ENCODE results near the gene AGPS. TPM values are rescaled to one million over a fixed set of nuclear protein-coding genes. Genes with fewer than 3 reads are reported as not detected.
A peak's percentile ranks its signal among the peaks of the same experiment; 100 is the strongest.
"Not testable (repeated sequence)": the region's sequence is repeated elsewhere in the genome, so short reads cannot be mapped to it uniquely, and the experiment has no call there.

AGPS gene
- total RNA-seq, 2 donors from 2014 or later, result 26.2 to 27.7 TPM

GRCh38 chr2:177549171-177549570, 156.6 kb downstream of the AGPS start:
- Mint-ChIP-seq H3K27me3 (peaks cover 5% of the 10 kb centered on the region), H3K27ac (peak overlapping the region; percentile 74), H3K36me3 (ENCODE audit: low read depth) (peaks cover 3% of the 10 kb centered on the region), H3K4me1 (peaks cover 10% of the 10 kb centered on the region), H3K4me3 (no peak overlapping the region)
- no peaks in the 10 kb centered on the region for H3K9me3 ChIP-seq (ENCODE audit: control insufficient read depth, low read length, poor library complexity, severe bottlenecking)
- ATAC-seq (no peak), DNase-seq (no peak)

DNA sequence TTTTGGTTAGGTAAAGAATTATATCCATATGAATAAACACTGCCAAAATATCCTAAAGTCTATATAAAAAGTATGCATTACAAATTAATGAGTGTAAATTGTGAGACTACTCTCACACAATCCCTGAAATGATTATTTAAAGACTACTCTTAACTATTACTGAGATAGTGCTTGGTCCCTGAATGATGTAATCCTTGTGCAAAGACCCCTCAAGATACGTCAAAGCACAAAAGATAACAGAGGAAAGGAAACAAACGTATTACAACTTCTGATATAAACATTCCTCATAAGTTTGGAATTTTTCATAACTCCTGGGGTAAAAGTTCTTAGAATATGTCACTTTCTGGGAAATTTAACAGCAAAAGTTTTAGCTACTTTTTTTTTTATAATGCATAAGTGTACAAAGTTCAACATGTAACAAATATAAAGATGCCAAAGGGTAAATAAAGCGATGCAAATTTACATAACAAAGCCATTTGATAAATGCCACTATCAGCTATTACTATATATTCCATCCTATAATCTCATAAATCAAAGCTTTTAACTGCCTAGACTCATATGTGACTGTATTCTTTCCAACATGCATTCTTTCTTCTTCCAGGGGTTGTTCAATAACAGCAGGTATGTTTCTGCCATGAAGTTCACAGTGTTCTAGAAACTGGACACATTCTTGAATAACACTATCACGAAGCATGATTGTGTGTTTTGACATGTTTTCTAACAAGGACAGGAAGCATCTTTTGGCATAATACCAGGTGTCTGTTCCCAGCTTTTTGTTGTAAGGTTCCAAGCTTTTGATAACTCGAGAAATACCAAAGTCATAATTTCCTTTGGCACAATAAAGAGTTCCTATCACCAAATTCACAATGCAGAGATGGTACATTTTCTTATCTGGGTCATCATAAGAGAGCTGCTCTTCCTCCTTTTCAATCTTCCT, 158.0 kb downstream of the AGPS start:
- DNase-seq, result no peak
- H3K9me3 ChIP-seq (ENCODE audit: control insufficient read depth, low read length, poor library complexity, severe bottlenecking), result no peaks in the 10 kb centered on the region
- Mint-ChIP-seq H3K4me3 (peak overlapping the region; percentile 25), H3K27me3 (peaks cover 6% of the 10 kb centered on the region), H3K36me3 (ENCODE audit: low read depth) (peaks cover 3% of the 10 kb centered on the region), H3K27ac (peak overlapping the region; percentile 100), H3K4me1 (peaks cover 10% of the 10 kb centered on the region)
- ATAC-seq, result no peak

- Mint-ChIP-seq H3K27ac (peak overlapping the region; percentile 100), H3K27me3 (peaks cover 10% of the 10 kb centered on the region)
- H3K36me3 Mint-ChIP-seq (ENCODE audit: low read depth); H3K9me3 ChIP-seq (ENCODE audit: control insufficient read depth, low read length, poor library complexity, severe bottlenecking); ATAC-seq; H3K4me3 Mint-ChIP-seq; DNase-seq; H3K4me1 Mint-ChIP-seq: not testable (repeated sequence)
Observed at GRCh38 chr2:177551360-177551759, 158.8 kb downstream of the AGPS start.

DNA sequence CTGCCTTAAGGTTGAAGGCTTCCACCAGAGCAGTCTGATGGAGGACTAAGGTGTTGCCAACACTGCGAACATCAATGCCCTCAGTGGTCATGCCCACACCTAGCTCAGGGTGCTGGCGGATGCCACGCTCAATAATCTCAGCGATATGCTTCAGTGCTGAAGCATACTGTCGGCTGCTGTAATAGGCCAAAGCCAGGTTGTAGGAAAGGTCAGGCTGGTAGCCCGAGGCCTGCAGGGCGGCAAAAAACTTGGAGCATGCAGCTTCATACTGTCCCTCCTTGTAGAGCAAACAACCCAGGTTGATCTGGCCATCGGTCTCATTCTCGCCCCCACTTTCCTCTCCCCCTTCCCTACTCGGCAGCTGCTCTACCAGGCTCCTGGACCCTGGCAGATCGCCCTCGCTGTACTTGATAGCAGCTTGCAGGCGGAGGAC, 159.4 kb downstream of the AGPS start:
- no peaks in the 10 kb centered on the region for H3K9me3 ChIP-seq (ENCODE audit: control insufficient read depth, low read length, poor library complexity, severe bottlenecking)
- ATAC-seq (no peak), DNase-seq (no peak)
- peaks cover 10% of the 10 kb centered on the region for H3K27me3 Mint-ChIP-seq
- peaks cover 10% of the 10 kb centered on the region for H3K4me1 Mint-ChIP-seq
- peak overlapping the region; percentile 100 for H3K27ac Mint-ChIP-seq
- H3K36me3 Mint-ChIP-seq (ENCODE audit: low read depth), result peaks cover 3% of the 10 kb centered on the region
- peak overlapping the region; percentile 97 for H3K4me3 Mint-ChIP-seq

DNA sequence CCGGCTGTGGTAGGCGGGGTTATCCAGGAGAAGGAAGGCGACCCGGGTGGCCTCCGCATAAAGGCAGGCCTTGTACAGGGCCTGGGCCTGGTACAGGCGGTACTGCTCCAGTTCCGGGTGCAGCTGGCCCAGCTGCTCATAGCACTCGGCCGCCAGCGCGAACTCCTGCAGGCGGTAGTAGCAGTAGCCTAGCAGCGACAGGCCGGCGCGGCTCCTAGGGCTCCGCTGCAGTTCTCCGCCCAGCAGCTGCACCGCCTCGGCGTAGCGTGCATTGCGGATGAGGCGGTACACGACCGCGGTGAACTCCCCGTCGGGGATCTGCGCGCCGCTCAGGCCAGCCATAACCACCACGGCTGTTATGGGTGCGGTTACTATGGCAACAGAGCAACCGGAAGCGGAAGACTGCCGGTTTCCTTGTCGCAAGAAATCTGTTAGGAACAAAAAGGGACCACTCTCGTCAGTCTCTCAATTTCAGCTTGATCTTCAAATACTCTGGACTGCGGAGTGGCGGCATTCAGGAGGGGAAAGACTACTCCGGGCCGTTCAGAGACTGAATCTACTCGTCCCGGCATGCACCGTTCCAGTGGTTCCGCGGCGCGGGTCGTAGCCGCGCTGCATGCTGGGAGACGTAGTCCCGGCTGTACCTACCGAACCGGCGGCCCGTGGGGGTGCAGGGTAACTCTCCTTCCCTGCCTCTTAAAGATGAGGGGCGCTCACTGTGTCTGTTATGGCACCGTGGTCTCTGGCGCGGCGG, 160.0 kb downstream of the AGPS start:
- Mint-ChIP-seq H3K4me1 (peaks cover 10% of the 10 kb centered on the region), H3K27ac (peak overlapping the region; percentile 100), H3K27me3 (peaks cover 10% of the 10 kb centered on the region), H3K4me3 (peak overlapping the region; percentile 97), H3K36me3 (ENCODE audit: low read depth) (peaks cover 3% of the 10 kb centered on the region)
- no peaks in the 10 kb centered on the region for H3K9me3 ChIP-seq (ENCODE audit: control insufficient read depth, low read length, poor library complexity, severe bottlenecking)
- DNase-seq (peak; percentile 82 to 87 (median 84)), ATAC-seq (peak; percentile 94)

- H3K27ac Mint-ChIP-seq, result peak overlapping the region; percentile 100
- no peaks in the 10 kb centered on the region for H3K9me3 ChIP-seq (ENCODE audit: control insufficient read depth, low read length, poor library complexity, severe bottlenecking)
- peaks cover 10% of the 10 kb centered on the region for H3K27me3 Mint-ChIP-seq
- DNase-seq (no peak), ATAC-seq (no peak)
- peak overlapping the region; percentile 97 for H3K4me3 Mint-ChIP-seq
- peaks cover 10% of the 10 kb centered on the region for H3K4me1 Mint-ChIP-seq
- H3K36me3 Mint-ChIP-seq (ENCODE audit: low read depth), result peaks cover 3% of the 10 kb centered on the region
Observed at GRCh38 chr2:177553176-177553884, 160.8 kb downstream of the AGPS start.

DNA sequence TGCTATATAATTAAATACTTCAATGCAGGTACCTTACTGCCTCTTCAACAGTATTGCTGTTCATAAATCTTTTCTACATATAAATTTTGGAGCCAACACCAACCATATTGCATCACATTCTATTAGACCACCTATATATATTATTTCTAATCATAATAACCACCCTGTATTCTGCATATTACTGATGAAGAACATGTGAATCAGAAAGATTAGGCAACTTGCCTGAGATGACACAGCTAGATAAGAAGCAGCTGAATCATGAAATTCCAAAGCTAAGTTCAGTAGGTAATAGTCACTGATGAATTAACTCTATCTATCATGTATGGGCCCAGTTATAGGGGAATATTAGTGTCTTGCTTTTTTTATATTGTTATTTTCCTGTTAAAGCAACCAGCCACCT, 161.8 kb downstream of the AGPS start:
- ATAC-seq (no peak), DNase-seq (no peak)
- H3K27ac Mint-ChIP-seq, result no peak overlapping the region
- peaks cover 3% of the 10 kb centered on the region for H3K36me3 Mint-ChIP-seq (ENCODE audit: low read depth)
- no peak overlapping the region for H3K4me3 Mint-ChIP-seq
- H3K9me3 ChIP-seq (ENCODE audit: control insufficient read depth, low read length, poor library complexity, severe bottlenecking), result no peaks in the 10 kb centered on the region
- peaks cover 10% of the 10 kb centered on the region for H3K27me3 Mint-ChIP-seq
- H3K4me1 Mint-ChIP-seq, result peaks cover 10% of the 10 kb centered on the region

- H3K4me1 Mint-ChIP-seq, result peaks cover 10% of the 10 kb centered on the region
Observed at GRCh38 chr2:177556153-177556552, 163.6 kb downstream of the AGPS start.

DNA sequence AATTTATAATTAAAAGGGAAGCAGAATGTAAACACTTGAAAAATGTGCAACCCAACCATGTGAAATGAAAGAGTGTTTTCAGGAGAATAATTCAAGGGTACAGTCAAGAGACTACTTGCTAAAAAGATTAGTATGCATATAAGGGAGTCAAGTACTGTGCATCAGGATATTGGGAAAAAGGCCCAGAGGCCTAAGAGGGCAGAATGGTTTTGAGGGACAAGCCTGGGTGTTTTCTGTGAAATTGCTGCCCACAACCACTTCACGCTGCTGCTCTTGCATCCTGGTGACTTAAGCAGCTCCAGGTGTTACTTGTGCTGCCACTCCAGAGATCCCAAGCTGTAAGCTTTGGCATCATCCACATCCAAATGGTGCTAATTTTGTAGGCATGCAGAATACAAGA, 165.2 kb downstream of the AGPS start:
- no peak overlapping the region for H3K4me3 Mint-ChIP-seq

More at GRCh38 chr2:177556153-177556552, 163.6 kb downstream of the AGPS start:
- no peaks in the 10 kb centered on the region for H3K9me3 ChIP-seq (ENCODE audit: control insufficient read depth, low read length, poor library complexity, severe bottlenecking)
- Mint-ChIP-seq H3K36me3 (ENCODE audit: low read depth) (peaks cover 3% of the 10 kb centered on the region), H3K27me3 (peaks cover 10% of the 10 kb centered on the region), H3K27ac (no peak overlapping the region), H3K4me3 (no peak overlapping the region)
- DNase-seq (no peak), ATAC-seq (no peak)

GRCh38 chr2:177559638-177560037, 167.1 kb downstream of the AGPS start:
- DNase-seq (no peak), ATAC-seq (no peak)
- Mint-ChIP-seq H3K4me3 (no peak overlapping the region), H3K27ac (no peak overlapping the region), H3K27me3 (peaks cover 5% of the 10 kb centered on the region), H3K36me3 (ENCODE audit: low read depth) (no peaks in the 10 kb centered on the region), H3K4me1 (no peaks in the 10 kb centered on the region)
- no peaks in the 10 kb centered on the region for H3K9me3 ChIP-seq (ENCODE audit: control insufficient read depth, low read length, poor library complexity, severe bottlenecking)

More for the DNA sequence above, 165.2 kb downstream of the AGPS start:
- Mint-ChIP-seq H3K4me1 (peaks cover 6% of the 10 kb centered on the region), H3K36me3 (ENCODE audit: low read depth) (peaks cover under 1% of the 10 kb centered on the region), H3K27ac (no peak overlapping the region), H3K27me3 (peaks cover 6% of the 10 kb centered on the region)
- no peak for ATAC-seq
- no peaks in the 10 kb centered on the region for H3K9me3 ChIP-seq (ENCODE audit: control insufficient read depth, low read length, poor library complexity, severe bottlenecking)
- no peak for DNase-seq

DNA sequence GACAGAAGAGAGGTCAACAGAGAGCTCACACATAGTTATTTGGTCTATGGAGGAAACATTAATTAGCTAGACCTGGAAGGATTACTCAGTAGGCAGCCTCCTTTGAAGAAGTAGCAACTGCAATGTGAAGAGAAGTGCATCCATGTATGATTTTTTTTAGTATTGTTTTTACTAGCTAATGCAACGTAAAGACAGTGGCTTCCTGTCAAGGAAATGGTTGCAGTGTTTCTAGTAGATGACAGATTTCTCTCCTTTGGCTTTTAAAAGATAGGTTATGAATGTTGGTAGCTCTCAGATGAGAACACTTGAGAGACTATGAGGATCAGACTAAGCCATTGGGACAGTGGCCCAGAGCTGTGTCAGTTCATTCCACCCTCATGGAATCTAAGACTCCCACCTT, 175.8 kb downstream of the AGPS start:
- peaks cover 9% of the 10 kb centered on the region for H3K27me3 Mint-ChIP-seq
- no peak overlapping the region for H3K4me3 Mint-ChIP-seq
- peaks cover 2% of the 10 kb centered on the region for H3K36me3 Mint-ChIP-seq (ENCODE audit: low read depth)
- no peaks in the 10 kb centered on the region for H3K9me3 ChIP-seq (ENCODE audit: control insufficient read depth, low read length, poor library complexity, severe bottlenecking)
- DNase-seq, result no peak
- ATAC-seq, result no peak
- no peaks in the 10 kb centered on the region for H3K4me1 Mint-ChIP-seq
- H3K27ac Mint-ChIP-seq, result no peak overlapping the region

GRCh38 chr2:177568893-177569292, 176.3 kb downstream of the AGPS start:
- H3K27ac Mint-ChIP-seq, result no peak overlapping the region
- peaks cover 3% of the 10 kb centered on the region for H3K36me3 Mint-ChIP-seq (ENCODE audit: low read depth)
- peaks cover 9% of the 10 kb centered on the region for H3K27me3 Mint-ChIP-seq
- no peak for ATAC-seq
- H3K4me3 Mint-ChIP-seq, result no peak overlapping the region
- no peaks in the 10 kb centered on the region for H3K9me3 ChIP-seq (ENCODE audit: control insufficient read depth, low read length, poor library complexity, severe bottlenecking)
- DNase-seq, result no peak
- H3K4me1 Mint-ChIP-seq, result no peaks in the 10 kb centered on the region

DNA sequence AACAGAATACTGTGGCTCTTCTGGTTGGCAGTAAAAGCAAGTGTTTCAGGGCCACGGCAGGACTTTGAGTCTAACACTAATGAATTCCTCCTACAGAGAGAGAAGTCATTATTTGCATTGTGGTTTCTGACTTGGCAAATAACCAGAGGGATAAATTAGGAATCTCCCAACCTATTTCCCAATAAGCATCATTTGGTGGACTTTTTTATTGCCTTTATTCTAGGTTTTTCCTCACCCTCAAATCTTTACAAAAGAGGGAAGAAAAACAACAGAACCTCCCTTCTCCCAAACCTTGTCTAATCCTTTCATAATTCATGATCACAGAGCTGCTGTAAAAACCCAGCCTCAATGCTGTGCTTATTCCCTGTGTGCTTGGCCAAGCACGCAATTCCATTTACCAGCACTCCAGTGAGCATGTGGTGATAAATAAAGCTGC, 179.7 kb downstream of the AGPS start:
- H3K4me1 Mint-ChIP-seq, result no peaks in the 10 kb centered on the region
- ATAC-seq (no peak), DNase-seq (no peak)
- peaks cover 3% of the 10 kb centered on the region for H3K36me3 Mint-ChIP-seq (ENCODE audit: low read depth)
- no peak overlapping the region for H3K4me3 Mint-ChIP-seq
- H3K27me3 Mint-ChIP-seq, result peaks cover 15% of the 10 kb centered on the region
- H3K27ac Mint-ChIP-seq, result no peak overlapping the region
- no peaks in the 10 kb centered on the region for H3K9me3 ChIP-seq (ENCODE audit: control insufficient read depth, low read length, poor library complexity, severe bottlenecking)
